HG03520 (cell line): ENCODE results near the gene BAHD1.

Source experiments
- ATAC-seq: cut with Tn5 transposase; IDR thresholded peaks from one replicate; pipeline ENCODE4 v1.9.1; 2021; ENCODE audit warnings: mild to moderate bottlenecking, moderate library complexity; ENCODE audit not compliant: unreplicated experiment

The BAHD1 gene

GRCh38 chr15:40421246-40422157, 19.3 kb upstream of the BAHD1 start:
- no peak for ATAC-seq

GRCh38 chr15:40424483-40425115, 16.2 kb upstream of the BAHD1 start:
- ATAC-seq = no peak

DNA sequence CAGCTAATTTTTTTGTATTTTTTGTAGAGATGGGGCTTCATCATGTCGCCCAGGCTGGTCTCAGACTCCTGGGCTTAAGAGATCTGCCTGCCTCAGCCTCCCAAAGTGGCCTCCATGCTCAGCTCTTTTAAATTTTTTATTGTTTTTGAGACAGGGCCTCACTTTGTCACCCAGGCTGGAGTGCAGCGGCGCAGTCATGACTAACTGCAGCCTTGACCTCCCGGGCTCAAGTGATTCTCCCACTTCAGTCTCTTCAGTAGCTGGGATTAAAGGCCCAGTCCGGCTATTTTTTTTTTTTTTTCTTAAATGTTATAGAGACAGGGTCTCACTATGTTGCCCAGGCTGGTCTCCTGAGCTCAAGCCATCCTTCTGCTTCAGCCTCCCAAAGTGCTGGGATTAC, 15.1 kb upstream of the BAHD1 start:
- no peak for ATAC-seq

GRCh38 chr15:40427188-40427587, 13.6 kb upstream of the BAHD1 start:
- no peak for ATAC-seq

- no peak for ATAC-seq
Measured at GRCh38 chr15:40428185-40428584, 12.6 kb upstream of the BAHD1 start.

- ATAC-seq = no peak
Measured at GRCh38 chr15:40429068-40429710, 11.6 kb upstream of the BAHD1 start.

DNA sequence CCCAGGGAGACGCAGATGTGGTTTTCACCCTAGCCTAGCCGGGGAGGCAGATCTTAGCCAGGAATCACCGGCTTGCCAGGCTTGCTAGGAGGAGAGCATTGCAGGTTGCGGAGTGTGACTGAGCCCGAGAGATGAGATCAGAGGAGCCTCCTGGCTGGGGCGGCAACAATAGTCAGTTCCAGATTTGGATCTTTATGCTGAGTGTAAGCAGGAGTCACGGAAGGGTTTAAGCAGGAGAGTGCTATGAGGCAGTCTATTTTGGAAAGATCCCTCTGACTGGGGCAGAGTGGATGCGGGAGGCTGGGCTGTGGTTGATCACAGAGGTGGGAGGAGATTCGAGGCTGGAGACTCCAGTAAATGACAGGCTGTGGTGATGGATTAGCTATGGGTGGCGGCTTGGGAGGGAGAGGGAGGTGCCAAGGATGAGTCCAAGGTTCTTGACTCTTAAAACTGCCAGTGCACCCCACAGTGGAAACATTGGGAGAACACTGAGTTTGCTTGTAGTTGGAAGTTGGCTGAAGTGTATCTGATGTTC, 10.4 kb upstream of the BAHD1 start:
- no peak for ATAC-seq

- no peak for ATAC-seq
Measured at GRCh38 chr15:40435023-40435709, 5.6 kb upstream of the BAHD1 start.

- no peak for ATAC-seq
Measured at GRCh38 chr15:40435710-40436089, 5.1 kb upstream of the BAHD1 start.

- ATAC-seq = no peak
Measured at GRCh38 chr15:40436116-40436891, 4.4 kb upstream of the BAHD1 start.

GRCh38 chr15:40436892-40437751, 3.6 kb upstream of the BAHD1 start:
- ATAC-seq = no peak

DNA sequence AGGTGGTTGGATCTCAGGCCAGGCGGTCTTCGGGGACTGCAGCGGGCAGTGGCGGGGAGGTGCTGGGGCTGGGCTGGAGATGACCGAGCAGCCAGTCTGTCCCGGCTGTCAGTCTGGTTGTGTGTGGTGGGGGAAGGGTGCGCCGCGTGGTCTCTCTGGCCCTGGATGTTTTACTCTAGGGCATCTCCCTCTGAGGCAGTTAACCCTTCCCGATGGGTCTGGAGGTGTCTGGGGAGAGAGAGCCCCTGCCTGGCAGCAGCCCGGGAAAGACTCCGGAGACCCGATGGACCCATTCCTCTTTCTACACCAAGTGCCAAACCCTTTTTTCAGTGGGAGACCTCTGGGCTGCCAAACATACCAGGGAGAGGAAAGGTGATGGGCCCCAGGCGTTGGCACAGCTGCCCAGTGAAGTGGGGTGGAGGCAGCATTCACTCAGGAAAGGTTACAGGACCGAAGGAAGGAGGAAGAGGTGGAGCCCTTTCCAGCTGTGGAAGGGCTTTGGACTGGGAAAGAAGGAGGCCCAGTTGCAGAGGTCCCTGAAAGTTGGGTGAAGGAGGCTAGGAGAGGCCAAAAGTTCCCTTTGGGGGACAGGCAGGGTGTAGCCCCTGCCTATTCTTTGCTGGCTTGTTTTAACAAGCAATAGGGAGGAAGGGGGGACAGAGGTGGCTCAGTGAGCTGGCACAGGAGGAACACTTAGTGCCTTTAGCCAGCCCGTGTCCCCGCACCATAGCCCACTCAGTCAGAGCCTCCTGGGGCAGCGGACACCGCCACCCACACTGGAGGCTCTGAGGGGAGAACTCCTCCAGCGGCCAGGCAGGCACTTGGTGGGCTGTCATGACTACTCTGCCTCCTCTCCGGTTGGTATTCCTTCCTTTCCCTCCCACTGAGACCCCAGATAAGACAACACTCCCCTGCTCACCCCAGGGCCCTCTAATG, 2.7 kb upstream of the BAHD1 start:
- no peak for ATAC-seq

- ATAC-seq = no peak
Measured at GRCh38 chr15:40438712-40439111, 2.0 kb upstream of the BAHD1 start.

DNA sequence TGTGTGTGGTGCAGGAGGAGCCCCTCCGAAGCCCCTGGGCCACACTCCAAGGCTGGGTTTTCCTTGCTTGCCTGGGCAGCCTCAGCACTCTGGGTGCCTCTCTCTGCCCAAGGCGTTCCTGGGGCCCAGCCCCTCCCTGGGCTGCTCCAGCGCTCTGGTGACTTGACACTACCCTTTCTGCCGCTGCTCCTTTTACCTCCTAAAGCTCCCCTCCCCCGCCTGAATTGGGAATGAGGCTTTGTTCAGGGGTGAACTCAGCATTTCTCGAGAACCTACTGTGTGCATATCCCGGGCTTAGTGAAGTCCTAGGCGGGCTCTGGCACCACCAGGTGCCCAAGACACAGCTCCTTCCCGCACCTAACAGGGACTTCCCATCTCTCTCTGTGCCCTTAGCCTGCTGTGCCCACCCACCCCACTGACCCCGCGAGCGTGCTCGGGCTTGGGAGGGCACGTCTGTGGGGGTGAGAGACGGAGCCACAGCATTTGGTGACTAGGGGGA, 1.2 kb upstream of the BAHD1 start:
- no peak for ATAC-seq

DNA sequence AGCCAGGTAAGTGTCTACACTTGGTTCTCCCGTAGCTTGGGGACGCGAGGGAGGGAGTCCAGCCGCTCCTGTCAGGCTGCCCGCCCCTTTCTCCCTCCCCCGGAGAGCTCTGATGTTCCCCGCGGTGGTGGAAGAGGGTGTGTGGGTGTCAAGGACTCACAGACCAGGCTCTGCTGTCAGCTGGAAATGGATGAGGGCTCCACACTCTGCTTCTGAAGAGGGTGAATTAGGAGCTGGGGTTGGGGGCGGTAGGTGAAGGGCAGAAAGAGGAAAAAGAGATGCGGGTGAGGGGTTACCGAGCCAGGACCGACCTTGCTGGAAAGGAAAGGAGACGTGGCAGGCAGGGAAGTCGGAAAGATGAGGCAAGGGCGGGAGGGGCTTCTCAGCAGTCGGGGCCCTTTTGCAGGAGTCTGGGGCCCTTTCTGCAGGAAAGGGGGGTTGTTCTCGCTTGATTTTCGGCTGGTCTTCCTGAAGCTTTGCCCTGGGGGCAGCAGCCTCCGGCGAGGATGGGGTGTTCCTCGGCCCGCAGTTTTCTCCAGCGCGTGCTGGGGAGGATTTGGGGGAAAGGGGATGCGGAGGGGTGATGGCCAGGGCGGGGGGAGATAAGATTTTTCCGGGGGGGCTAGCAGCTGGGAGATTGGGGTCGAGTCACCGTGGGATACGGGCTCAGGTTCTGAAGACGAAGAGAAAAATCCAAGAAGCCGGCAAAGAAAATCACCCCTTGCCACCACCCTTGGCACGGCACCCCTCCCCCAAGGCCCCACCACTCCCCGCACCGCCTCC, 602 bp upstream of the BAHD1 start:
- ATAC-seq = no peak

DNA sequence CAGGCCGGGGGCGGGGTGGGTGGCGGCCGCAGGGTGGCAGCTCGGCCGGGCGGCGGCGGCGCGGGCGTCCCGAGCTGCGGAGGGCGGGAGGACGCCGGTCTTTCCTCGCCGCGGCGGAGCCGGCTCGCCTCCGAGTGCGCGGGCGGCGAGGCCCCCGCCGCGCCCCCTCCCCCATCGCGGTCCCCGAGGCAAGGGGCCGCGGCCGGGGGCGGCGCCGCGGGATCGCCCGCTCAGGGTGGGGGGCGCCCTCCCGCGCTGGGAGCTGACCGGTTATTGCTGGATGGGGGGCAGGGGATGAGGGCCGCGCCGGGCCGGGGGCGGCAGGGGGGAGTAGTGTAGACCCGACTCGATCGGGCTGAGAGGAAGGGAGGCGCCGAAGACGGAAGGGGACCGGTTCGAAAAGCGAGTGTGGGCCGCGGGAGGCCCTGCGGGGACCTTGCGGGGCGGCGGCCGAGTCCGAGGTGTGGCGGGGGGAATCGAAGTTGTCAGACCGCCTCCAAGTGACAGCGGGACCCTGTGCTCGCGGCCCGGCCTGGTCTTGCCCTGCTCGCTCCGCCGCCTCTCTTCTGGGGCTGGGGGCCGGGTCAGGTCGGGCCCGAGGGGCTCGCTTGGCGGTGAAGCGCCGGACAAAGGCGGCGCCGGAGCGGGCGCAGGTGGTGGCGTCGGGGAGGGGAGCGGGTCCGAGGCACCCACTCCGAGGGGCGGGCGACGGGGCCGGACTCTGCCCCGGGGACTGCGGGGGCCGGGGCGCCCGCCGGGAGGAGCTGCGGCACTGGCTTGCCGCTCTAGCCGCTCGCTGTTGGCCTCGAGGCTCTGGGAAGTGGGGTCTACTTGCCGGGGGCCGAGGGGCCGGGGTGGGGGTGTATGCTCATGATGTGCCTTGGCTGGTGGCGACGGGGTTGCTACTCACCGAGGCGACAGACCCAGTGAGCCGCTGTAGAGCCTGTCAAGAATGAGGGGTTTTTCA, 1.1 kb downstream of the BAHD1 start:
- no peak for ATAC-seq
